ENCODE data around the gene PPARA. TPM values are rescaled to one million over a fixed set of nuclear protein-coding genes. Genes with fewer than 3 reads are reported as not detected.

The PPARA gene
- total and polyA plus RNA-seq, 2 donors (not counting 1 experiment from before 2014, with no cell fraction given), result 10.2 to 17.5 TPM

- peaks cover 9% of the 10 kb centered on the region for H3K4me1 ChIP-seq (ENCODE audit: control insufficient read depth, extremely low read depth, insufficient read depth, low read length)
- no peaks in the 10 kb centered on the region for H3K36me3 ChIP-seq (ENCODE audit: control insufficient read depth, insufficient read depth, low read length)
- no peak for TF ChIP-seq CTCF (conservative IDR thresholded peaks at IDR 0.05 in 1 of 2, IDR thresholded peaks at IDR 0.05 in 1 of 2; ENCODE audit: low read depth in 1 of 2, low read length in 2 of 2)
- H3K9ac ChIP-seq (ENCODE audit: insufficient read depth, low read length), result no peak overlapping the region
- H3K27ac ChIP-seq (ENCODE audit: insufficient read depth, low read length), result no peak overlapping the region
- no peak overlapping the region for H2AFZ ChIP-seq (ENCODE audit: low read length)
- no peaks in the 10 kb centered on the region for H3K27me3 ChIP-seq (ENCODE audit: control insufficient read depth, insufficient read depth, low read length)
- no peaks in the 10 kb centered on the region for H3K79me2 ChIP-seq (ENCODE audit: control insufficient read depth, insufficient read depth, low read length)
- no peaks in the 10 kb centered on the region for H4K20me1 ChIP-seq (ENCODE audit: control insufficient read depth, extremely low read depth, insufficient read depth, low read length)
- no peak for DNase-seq (ENCODE audit: low read depth in 2 of 2)
- H3K4me3 ChIP-seq (replicated peaks in 1 of 4; ENCODE audit: control extremely low read depth in 1 of 4, insufficient read depth in 1 of 4, low read depth in 3 of 4, low read length in 4 of 4), result no peak overlapping the region
- no peak overlapping the region for H3K4me2 ChIP-seq (ENCODE audit: extremely low read depth, insufficient read depth, low read length)
- peaks cover 3% of the 10 kb centered on the region for H3K9me3 ChIP-seq (ENCODE audit: control insufficient read depth, insufficient read depth, low read depth, low read length)
These were observed 26.2 kb downstream of the PPARA start for GRCh38 chr22:46176508-46177003.

- Histone ChIP-seq H3K4me2 (ENCODE audit: extremely low read depth, insufficient read depth, low read length) (no peak overlapping the region), H2AFZ (ENCODE audit: low read length) (no peak overlapping the region), H3K79me2 (ENCODE audit: control insufficient read depth, insufficient read depth, low read length) (no peaks in the 10 kb centered on the region), H4K20me1 (ENCODE audit: control insufficient read depth, extremely low read depth, insufficient read depth, low read length) (no peaks in the 10 kb centered on the region), H3K36me3 (ENCODE audit: control insufficient read depth, insufficient read depth, low read length) (no peaks in the 10 kb centered on the region), H3K27me3 (ENCODE audit: control insufficient read depth, insufficient read depth, low read length) (no peaks in the 10 kb centered on the region), H3K4me1 (ENCODE audit: control insufficient read depth, extremely low read depth, insufficient read depth, low read length) (peaks cover 4% of the 10 kb centered on the region), H3K4me3 (replicated peaks in 1 of 4; ENCODE audit: control extremely low read depth in 1 of 4, insufficient read depth in 1 of 4, low read depth in 3 of 4, low read length in 4 of 4) (no peak overlapping the region), H3K27ac (ENCODE audit: insufficient read depth, low read length) (no peak overlapping the region), H3K9ac (ENCODE audit: insufficient read depth, low read length) (no peak overlapping the region), H3K9me3 (ENCODE audit: control insufficient read depth, insufficient read depth, low read depth, low read length) (peaks cover 3% of the 10 kb centered on the region)
- no peak for TF ChIP-seq EZH2 (IDR thresholded peaks at IDR 0.05; ENCODE audit: low read length, missing control alignments)
- no peak for TF ChIP-seq CTCF (conservative IDR thresholded peaks at IDR 0.05 in 1 of 2, IDR thresholded peaks at IDR 0.05 in 1 of 2; ENCODE audit: low read depth in 1 of 2, low read length in 2 of 2)
- no peak for DNase-seq (ENCODE audit: low read depth in 2 of 2)
These were observed 28.6 kb downstream of the PPARA start for GRCh38 chr22:46178755-46179505.

GRCh38 chr22:46179748-46180147 lies 29.4 kb downstream of the PPARA start:
- TF ChIP-seq EZH2 (IDR thresholded peaks at IDR 0.05; ENCODE audit: low read length, missing control alignments) (no peak), CTCF (conservative IDR thresholded peaks at IDR 0.05 in 1 of 2, IDR thresholded peaks at IDR 0.05 in 1 of 2; ENCODE audit: low read depth in 1 of 2, low read length in 2 of 2) (no peak)
- Histone ChIP-seq H3K36me3 (ENCODE audit: control insufficient read depth, insufficient read depth, low read length) (no peaks in the 10 kb centered on the region), H3K4me1 (ENCODE audit: control insufficient read depth, extremely low read depth, insufficient read depth, low read length) (peaks cover 4% of the 10 kb centered on the region), H3K4me2 (ENCODE audit: extremely low read depth, insufficient read depth, low read length) (no peak overlapping the region), H3K27ac (ENCODE audit: insufficient read depth, low read length) (no peak overlapping the region), H3K4me3 (replicated peaks in 1 of 4; ENCODE audit: control extremely low read depth in 1 of 4, insufficient read depth in 1 of 4, low read depth in 3 of 4, low read length in 4 of 4) (no peak overlapping the region), H4K20me1 (ENCODE audit: control insufficient read depth, extremely low read depth, insufficient read depth, low read length) (no peaks in the 10 kb centered on the region), H3K27me3 (ENCODE audit: control insufficient read depth, insufficient read depth, low read length) (no peaks in the 10 kb centered on the region), H3K79me2 (ENCODE audit: control insufficient read depth, insufficient read depth, low read length) (no peaks in the 10 kb centered on the region), H3K9ac (ENCODE audit: insufficient read depth, low read length) (no peak overlapping the region), H3K9me3 (ENCODE audit: control insufficient read depth, insufficient read depth, low read depth, low read length) (peaks cover 3% of the 10 kb centered on the region), H2AFZ (ENCODE audit: low read length) (no peak overlapping the region)
- no peak for DNase-seq (ENCODE audit: low read depth in 2 of 2)

Data from fibroblast of lung (primary cell).